Amniotic epithelial cell (primary cell): ENCODE data around the gene MYH11.
A peak's percentile ranks its signal among the peaks of the same experiment; 100 is the strongest.
"Not testable (repeated sequence)": the region's sequence is repeated elsewhere in the genome, so short reads cannot be mapped to it uniquely, and the experiment has no call there.

Experiments
- DNase-seq: peaks from one replicate; pipeline ENCODE4 v3.0.0-alpha.2; 2010; ENCODE audit warnings: low read depth

The MYH11 gene

DNA sequence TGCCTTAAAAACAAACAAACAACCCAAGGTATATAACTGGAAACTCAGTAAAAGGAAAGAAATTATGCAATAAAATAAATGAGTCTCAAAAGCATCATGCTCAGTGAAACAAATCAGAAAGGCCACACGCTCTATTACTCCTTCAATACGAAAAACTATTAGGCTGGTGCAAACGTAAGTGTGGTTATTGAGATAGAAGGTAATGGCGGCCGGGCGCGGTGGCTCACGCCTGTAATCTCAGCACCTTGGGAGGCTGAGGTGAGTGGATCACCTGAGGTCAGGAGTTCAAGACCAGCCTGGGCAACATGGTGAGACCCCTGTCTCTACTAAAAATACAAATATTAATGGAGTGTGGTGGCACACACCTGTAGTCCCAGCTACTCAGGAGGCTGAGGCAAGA is 17.6 kb downstream of the MYH11 start:
- DNase-seq = not testable (repeated sequence)

DNA sequence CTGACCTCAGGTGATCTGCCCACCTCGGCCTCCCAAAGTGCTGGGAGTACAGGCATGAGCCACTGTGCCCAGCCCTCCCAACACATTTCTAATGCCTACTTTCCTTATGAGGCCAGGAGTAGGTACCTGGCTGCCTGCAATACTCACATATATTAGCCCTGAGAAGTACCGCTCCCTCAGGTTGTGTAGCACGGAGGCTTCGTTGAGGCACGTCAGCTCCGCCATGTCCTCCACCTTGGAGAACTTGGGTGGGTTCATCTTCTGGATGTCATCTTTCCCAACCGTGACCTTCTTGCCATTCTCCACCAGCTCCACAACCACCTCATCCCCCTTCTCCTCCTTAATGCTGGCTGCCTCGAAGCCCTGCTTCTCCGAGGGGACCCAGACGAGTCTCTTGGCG is 19.1 kb downstream of the MYH11 start:
- DNase-seq = no peak

DNA sequence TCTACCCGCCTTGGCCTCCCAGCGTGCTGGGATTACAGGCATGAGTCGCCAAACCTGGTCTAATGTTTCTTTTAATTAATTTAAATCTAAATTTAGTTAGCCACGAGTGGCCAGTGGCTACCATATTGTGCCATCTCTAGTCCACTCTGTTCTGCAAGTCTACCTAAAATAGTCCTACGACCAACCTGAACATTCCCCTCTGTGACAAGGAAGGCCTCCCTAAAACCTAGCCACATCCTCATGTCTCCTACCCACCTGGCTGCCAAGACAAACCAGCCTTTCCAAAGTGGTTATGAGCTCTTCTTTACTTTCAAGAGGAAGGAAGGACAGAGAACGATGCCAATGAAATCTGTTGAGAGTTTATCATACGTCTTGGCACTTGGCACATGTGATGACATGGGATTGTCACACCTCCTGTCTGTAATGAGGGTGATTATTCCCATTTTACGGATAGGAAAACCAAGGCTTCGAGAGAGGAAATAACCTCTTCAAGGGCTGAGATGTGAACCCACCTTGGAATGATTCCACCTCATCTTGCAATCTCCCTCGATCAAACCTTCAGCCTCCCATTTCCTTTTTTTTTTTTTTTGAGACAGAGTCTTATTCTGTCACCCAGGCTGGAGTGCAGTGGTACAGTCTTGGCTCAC is 19.7 kb downstream of the MYH11 start:
- DNase-seq = no peak

DNA sequence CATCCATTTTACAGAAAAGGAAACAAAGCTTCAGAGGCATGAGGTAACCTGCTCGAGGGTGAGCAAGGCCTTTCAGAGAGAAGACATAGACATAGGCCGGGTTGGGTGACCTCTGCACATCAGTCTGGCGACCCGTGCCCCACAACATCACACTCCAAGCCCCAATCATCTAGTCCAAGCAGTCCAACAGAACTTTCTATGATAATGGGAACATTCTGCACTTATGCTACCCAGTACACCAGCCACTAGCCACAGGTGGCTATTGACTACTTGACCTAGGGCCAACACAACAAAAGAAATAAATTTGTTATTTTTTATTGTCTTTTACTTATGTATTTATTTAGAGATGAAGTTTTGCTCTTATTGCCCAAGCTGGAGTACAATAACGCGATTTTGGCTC is 20.8 kb downstream of the MYH11 start:
- DNase-seq = no peak

DNA sequence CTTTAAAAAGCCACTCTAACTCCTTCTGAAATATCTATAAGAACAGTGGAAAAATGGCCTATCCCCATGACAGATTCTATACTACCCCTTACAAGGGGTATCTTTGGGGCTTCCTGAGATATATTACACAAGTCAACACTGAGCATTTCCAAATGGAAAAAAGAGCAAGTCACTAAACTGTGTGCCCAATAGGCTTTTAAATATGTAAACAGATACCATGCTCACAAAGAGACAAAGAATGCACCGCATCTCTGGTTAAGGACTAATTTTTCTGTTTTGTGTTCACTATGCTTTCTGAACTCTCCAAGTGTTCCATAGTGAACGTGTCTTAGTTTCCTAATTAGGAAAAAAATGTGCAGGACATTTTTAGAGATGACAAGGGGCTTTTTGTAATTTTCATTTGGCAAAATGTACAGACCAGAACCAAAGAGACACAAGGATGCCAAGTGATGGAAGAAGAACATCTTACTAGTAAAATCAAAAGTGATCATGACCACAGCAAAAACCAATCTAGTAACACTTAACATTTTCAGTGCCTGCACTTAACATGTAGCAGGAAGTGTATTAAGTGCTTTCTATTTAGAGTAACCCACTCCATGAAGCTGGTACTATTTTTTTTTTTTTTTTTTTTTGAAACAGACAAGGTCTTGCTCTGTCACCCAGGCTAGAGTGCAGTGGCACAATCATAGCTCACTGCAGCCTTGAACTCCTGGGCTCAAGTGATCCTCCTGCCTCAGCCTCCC is 21.5 kb downstream of the MYH11 start:
- DNase-seq = no peak

DNA sequence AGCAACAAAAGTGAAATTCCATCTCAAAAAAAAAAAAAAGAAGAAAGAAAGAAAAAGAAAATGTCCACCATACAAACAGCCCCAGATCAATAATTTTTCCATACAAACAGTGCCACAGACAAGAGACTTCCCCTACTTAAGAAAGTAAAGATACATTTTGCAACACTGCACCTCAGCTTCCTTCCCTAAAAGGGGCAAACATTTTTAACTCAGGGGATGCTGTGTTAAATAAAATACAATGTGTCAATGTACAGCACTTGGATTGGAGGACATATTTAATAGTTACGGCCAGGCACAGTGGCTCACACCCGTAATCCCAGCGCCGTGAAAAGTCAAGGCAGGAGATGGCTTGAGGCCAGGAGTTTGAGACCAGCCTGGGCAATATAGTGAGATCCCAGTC is 22.3 kb downstream of the MYH11 start:
- no peak for DNase-seq

DNA sequence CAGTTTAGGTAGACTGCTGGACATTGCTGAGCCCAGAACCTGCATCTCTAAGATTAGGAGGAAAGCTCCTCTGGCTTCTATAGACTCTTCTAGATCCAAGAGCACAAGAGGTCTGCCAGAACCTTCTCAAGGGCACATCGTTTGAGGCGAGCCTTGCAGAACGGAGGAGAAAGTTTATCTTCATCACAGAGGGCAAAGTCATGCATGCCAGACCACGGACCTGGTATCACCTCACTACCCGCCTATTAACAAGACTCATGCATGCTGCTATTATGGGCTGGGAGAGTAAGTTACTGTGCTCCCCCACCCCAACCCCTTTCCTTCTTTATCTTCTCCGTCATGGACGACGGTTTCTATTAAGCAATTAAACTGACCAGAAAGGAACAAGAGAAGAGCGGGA is 23.3 kb downstream of the MYH11 start:
- no peak for DNase-seq

DNA sequence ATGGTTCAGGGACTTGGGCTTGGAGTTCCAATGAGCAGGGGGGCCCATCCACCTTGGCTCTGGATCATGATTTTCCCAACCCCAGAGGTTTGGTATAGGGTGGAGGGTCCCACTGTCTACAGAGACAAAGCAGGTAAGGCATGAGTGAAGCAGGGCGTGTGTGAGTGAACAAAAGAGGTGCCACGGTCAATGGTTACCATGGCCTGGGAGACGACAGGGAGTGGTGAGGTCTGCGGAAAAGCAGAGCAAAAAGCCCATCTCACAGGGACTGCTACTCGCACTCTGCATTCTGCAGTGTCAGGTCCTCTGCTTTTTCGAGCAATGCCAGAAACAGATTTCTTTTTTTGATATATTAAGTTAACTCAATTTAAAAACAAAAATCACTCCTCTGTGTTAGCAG is 24.6 kb downstream of the MYH11 start:
- DNase-seq = no peak

DNA sequence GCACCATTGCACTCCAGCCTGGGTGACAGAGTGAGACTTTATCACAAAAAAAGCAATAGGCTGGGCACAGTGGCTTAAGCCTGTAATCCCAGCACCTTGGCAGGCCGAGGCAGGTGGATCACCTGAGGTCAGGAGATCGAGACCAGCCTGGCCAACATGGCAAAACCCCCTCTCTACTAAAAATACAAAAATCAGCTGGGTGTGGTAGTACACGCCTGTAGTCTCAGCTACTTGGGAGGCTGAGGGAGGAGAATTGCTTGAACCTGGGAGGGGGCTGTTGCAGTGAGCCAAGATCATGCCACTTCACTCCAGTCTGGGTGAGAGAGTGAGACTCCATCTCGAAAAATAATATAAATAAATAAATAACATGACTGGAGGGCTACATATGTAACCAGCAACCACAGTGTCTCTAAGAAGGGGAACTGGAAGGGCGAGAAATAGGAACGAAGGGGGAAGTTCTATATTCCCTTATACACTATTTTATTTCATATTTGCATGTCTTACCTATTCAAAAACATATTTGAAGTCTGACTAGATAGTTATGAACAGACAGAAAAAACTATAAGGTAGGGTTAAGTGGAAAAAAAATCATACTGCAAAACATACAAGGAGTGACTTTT is 25.9 kb downstream of the MYH11 start:
- DNase-seq = no peak

DNA sequence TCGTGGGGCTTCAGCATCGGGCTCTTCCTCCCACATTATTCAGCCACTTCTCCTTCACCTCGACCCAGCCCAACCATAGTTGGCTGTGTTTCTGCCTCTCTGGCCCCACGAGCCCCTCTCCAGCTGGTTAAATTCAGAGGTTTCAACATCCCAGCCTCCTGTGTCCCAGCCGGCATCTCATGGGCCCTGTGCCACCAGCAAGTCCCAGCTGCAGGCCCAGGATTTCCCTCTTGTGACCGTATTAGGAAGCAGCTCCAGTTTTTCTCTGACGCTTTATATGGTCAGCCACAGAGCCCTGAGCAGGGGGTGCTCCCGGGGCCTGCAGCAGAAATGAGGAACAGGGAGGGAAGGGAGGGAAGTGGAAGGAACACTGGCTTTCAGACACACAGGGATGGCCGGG is 27.4 kb downstream of the MYH11 start:
- DNase-seq = no peak

DNA sequence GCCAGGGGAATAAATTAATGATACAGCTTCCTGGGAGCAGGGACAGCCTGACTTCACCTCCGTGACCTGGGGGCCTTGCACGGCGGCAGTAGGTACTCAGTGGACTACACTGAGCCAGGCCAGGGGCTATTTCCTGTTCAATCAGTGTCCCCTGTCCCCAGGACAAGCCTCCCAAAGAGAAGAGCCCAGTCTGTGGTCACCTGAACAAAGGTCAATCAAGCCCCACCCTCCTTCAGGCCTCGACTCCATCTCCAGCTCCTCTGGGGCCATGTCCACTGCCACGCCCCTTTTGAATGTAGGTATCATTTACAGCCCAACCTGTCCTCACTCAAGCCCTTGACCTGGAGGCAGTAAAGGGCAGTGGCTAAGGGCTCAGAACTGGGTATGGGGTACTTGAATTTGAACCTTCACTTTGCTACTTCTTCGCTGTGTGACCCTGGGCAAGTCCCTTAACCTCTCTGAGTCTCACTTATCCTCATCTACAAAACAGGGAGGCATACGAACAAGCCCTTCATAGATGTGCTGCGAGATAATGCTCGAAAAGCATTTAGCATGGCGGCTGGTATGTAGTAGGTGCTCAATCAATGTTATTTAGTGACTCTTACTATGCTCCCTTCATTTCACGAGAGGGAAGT is 29.0 kb downstream of the MYH11 start:
- no peak for DNase-seq

DNA sequence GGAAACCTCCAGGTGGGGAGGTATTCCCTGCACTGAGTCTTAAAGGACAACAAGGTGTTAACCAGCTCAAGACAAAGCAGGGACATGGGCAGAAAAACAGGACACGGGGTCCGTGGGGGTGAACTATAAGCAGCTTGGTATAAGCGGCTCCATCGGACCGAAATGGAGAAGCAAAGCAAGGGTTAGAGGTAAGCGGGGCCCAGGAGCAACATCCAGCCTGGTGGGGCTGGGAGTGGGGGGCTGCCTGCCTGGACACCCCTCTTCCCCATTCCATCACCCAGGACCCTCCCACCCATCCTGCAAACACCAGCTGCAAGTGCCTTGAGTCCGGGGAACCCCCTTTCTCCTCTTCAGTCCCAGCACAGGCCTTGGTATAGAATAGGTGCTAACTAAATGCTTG is 29.5 kb downstream of the MYH11 start:
- DNase-seq = no peak

DNA sequence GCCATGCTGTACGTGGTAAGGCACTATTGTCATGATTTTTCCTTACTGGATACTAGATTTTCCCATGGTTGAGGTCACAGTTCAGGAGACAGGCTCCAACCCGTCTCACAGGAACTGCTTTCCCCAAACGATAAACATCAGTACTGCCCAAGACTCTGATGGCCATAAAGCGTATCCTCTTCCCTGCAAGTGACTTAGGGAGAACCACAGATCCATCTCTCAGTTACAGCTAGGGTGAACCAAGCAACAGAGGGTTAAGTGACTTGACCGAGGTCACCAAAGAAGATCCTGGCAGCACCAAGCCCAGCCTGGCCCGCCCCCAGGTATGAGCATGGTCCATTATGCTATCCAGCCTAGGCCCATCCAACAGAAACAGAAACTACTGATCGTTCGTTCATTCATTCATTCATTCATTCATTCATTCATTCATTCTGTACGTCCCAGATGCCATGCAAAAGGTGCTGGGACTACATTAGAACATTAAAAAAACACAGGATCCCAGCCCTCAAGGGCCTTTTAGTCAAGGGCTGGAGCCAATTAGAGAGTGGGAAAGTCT is 31.0 kb downstream of the MYH11 start:
- DNase-seq = no peak

DNA sequence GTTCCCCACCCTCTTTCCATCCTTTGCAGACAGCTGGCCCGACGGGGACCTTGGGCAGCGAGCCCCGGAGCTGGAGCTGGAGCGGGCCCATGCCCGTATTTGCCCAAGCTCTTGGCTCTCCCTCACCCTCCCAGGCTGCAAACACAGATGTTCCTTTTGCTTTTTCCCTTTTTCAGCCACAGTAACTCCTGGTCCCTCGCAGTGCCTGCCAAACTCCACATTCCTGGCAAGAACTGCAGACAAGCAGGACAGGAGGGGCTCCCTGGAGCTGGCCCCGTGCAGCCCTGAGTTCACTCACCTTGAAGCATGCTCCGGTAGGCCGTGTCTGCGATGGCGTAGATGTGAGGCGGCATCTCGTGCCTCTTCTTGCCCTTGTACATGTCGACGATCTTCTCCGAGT is 33.9 kb downstream of the MYH11 start:
- DNase-seq = no peak

DNA sequence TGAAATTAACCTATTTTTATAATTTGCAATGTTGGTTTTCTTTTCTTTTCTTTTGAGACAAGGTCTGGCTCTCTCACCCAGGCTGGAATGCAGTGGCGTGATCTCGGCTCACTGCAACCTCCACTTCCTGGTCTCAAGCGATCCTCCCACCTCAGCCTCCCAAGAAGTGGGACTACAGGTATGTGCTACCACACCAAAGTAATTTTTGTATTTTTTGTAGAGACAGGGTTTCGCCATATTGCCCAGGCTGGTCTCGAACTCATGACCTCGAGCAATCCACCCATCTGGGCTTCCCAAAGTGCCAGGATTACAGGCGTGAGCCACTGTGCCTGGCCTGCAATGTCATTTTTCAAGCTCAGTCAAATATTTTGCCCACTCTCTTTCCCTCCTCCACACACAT is 36.0 kb downstream of the MYH11 start:
- DNase-seq = no peak

DNA sequence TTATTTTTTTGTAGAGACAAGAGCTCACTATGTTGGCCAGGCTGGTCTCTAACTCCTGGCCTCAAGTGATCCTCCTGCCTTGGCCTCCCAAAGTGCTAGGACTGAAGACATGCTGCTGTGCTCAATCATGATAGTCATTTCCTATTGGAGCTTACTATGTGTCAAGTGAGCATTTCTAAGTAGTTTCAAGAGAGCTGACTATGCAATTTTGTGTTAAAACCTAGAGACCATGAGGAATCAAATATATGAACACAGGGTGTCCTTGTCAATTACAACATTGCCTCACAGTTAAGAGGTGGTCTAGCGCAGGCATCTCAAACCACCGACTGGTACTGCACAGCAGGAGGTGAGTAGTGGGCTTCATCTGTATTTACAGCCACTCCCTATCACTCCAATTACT is 37.8 kb downstream of the MYH11 start:
- DNase-seq = no peak

DNA sequence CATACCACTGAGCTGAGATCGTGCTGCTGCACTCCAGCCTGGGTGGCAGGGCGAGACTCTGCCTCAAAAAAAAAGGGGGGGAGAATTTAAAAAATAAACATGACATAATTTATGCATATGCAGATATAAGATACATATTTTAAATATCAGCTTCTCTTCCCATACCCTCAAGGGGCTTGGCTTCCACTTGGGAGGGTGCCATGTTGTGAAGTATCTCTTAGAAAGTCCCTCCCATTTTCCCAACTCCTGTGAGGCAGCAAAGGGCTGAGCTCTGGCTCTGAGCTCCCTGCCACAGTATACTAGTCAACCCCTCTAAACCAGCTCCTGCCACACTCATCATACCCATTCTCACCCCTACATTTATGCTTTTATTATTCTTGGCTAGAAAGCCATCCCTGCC is 39.4 kb downstream of the MYH11 start:
- no peak for DNase-seq

DNA sequence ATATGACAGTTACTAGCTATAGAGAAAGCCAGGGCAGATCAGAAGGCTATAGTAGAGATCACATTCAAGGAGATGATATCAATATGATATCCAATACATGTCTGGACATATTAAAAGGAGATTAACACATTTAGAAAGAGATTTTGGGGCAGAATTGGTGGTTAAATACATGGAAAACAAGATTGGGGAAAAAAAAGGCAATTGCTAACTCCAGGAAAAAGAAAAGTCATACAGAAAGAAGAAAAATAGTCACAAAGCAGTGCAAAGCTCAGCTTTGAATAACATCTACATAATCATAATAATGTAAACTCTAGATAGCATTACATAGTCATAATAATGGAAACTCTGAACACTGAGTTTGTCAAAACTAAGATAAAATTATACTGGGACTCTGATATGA is 40.6 kb downstream of the MYH11 start:
- no peak for DNase-seq

DNA sequence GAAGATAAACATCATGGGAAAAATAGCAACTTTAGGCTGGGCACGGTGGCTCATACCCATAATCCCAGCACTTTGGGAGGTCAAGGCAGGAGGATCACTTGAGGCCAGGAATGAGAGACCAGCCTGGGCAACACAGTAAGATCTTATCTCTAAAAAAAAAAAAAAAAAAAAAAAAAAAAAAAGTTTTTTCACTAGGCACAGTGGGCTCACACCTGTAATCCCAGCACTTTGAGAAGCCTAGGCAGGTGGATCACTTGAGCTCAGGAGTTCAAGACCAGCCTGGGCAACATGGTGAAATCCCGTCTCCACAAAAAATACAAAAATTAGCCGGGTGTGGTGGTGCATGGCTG is 44.5 kb downstream of the MYH11 start:
- not testable (repeated sequence) for DNase-seq

DNA sequence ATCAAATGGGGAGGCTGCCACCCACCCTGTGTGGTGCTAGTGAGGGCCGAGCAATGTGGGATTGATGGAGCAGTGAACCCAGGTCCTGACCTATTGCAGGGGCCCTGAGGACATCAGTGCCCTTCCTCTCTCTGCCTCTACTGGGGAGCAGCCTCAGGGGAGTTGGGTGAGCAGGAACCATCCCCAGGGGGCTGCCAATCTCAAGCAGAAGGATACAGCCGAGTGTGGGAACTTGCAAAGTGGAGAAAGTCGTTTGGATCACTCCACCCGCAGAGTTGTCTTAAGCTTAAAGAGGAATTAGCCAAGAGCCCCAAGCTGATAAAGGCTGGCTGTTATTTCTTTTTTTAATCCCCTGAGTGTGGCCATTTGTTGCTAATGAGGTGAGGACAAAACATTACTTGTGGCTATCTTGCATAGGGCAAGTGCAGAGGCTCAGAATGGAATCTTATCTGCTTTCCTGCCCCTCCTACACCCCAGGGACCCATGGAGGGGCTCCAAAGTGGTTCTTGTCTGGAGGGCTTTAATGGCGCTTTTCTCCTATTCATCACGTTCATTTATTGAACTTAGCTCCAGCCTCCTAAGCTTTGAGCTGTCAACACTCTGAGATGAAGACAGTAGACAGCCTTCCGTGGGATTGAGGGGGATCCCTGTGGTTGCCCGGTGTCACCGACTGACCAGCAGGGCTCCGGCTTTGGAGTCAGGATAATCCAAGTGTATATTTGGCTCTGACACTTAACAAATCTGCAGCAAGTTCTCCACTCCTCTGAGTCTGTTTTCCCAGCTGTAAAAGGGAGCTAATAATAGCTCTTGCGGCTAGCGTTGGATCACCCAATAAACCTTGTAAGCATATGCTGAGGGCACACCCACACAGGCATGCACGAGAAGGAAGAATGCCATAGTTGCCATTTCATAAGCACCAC is 45.1 kb downstream of the MYH11 start:
- DNase-seq = peak; percentile 94

DNA sequence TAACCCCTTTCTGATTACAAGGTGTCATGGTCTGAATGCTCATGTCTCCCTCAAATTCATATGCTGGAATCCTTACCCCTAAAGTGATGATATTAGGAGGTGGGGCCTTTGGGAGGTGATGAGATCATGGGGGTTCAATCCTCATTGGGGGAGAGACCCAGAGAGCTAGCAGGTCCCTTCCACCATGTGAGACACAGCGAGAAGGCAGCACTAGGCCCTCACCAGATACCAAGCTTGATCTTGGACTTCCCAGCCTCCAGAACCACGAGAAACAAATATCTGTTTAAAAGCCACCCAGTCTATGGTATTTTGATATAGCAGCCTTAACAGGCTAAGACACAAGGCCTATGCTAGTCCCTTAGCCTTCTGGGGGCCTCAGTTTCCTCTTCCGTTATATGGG is 45.9 kb downstream of the MYH11 start:
- DNase-seq = no peak

DNA sequence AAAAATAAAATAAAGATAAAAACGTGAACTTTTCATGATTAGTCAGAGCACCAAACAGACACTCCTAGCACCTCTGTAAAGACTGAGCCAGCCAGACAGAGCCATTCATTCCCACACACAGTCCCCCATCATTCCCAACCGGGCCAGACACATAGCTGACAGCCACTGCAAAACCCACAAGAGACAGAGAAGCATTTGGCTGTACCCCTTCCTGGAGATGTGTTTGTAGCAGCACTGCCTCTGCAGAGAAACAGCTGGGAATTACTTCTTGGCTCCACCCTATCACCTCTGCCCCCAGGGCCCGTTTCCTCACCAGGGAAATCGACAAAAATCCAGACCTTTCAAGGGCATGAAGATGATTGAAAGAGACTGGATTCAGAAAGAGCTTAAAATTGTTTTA is 46.4 kb downstream of the MYH11 start:
- no peak for DNase-seq
